ENCODE results near the gene SYT12. TPM values are rescaled to one million over a fixed set of nuclear protein-coding genes. Genes with fewer than 3 reads are reported as not detected.

The SYT12 gene
- total RNA-seq, 1 experiment from 2014 or later: 4.3 TPM

- Histone ChIP-seq H3K79me2 (ENCODE audit: insufficient read depth, low read length) (no peaks in the 10 kb centered on the region), H3K4me3 (replicated peaks in 1 of 2; ENCODE audit: low read depth in 1 of 2, low read length in 2 of 2) (no peak overlapping the region), H3K27me3 (ENCODE audit: insufficient read depth, low read length) (no peaks in the 10 kb centered on the region), H3K4me2 (ENCODE audit: low read length) (no peak overlapping the region), H3K9me3 (ENCODE audit: control insufficient read depth in 1 of 2, insufficient read depth in 1 of 2, low read depth in 1 of 2, low read length in 2 of 2) (no peaks in the 10 kb centered on the region), H2AFZ (ENCODE audit: low read depth, low read length, poor library complexity, severe bottlenecking) (no peak overlapping the region), H3K9ac (ENCODE audit: low read length) (no peak overlapping the region), H3K4me1 (ENCODE audit: control insufficient read depth in 1 of 2, insufficient read depth in 2 of 2, low read length in 2 of 2) (peaks cover 0 to 16% of the 10 kb centered on the region in 2 experiments; a peak in 3 of 4 replicates), H3K27ac (ENCODE audit: low read depth, low read length) (no peak overlapping the region), H4K20me1 (ENCODE audit: insufficient read depth) (no peaks in the 10 kb centered on the region), H3K9me2 (ENCODE audit: insufficient read depth) (no peaks in the 10 kb centered on the region), H3K36me3 (ENCODE audit: control insufficient read depth in 1 of 2, insufficient read depth in 2 of 2, low read length in 2 of 2) (peaks cover 0 to 4% of the 10 kb centered on the region in 2 experiments; a peak in 2 of 4 replicates)
- intact Hi-C loops (cut with micrococcal nuclease): no loop called here
- TF ChIP-seq CEBPB (IDR thresholded peaks at IDR 0.05; ENCODE audit: low read depth) (no peak), ATF3 (IDR thresholded peaks at IDR 0.05) (no peak), TCF7L2 (IDR thresholded peaks at IDR 0.05; ENCODE audit: borderline replicate concordance, extremely low read depth, insufficient read depth, insufficient read length) (no peak), JUND (IDR thresholded peaks at IDR 0.05) (no peak), SIN3A (IDR thresholded peaks at IDR 0.05; ENCODE audit: low read depth) (no peak), EGR1 (IDR thresholded peaks at IDR 0.05; ENCODE audit: low read depth) (no peak), CBX3 (IDR thresholded peaks at IDR 0.05; ENCODE audit: low read depth) (no peak), EZH2phosphoT487 (IDR thresholded peaks at IDR 0.05; ENCODE audit: borderline replicate concordance) (no peak), SP1 (IDR thresholded peaks at IDR 0.05; ENCODE audit: low read depth) (no peak), RAD21 (IDR thresholded peaks at IDR 0.05; ENCODE audit: low read depth) (no peak), MAX (IDR thresholded peaks at IDR 0.05) (no peak), ZBTB33 (IDR thresholded peaks at IDR 0.05; ENCODE audit: extremely low read depth, insufficient replicate concordance, low read length) (no peak), ZNF274 (IDR thresholded peaks at IDR 0.05; ENCODE audit: low read depth, low read length) (no peak), POLR2A (IDR thresholded peaks at IDR 0.05; ENCODE audit: borderline replicate concordance, extremely low read depth, insufficient read depth, insufficient read length) (no peak), EZH2 (IDR thresholded peaks at IDR 0.05) (no peak), SRF (IDR thresholded peaks at IDR 0.05; ENCODE audit: low read depth) (no peak), YY1 (IDR thresholded peaks at IDR 0.05; ENCODE audit: extremely low read depth, insufficient replicate concordance, low read depth, low read length) (no peak)
- RAD21 ChIA-PET (ENCODE audit: low non-redundant PET in 1 of 2, low total read pairs in 2 of 2, uncharacterized antibody in 2 of 2, unreplicated experiment in 2 of 2): interaction anchor here in 1 of 2 experiments (1.9 kb wide), 1 partner anchor 19 kb away, joined by 4 read pairs; no protein-coding TSS in a partner anchor
- POLR2A ChIA-PET: no interaction called here
- no TSS peak for BruUV-seq (replicated peaks)
- DNase-seq (ENCODE audit: low read depth, low spot score): no peak
- CTCF ChIA-PET: interaction anchor here (1.6 to 2.1 kb wide), 2 partner anchors 9 to 18 kb away, joined by 6 to 9 read pairs; no protein-coding TSS in a partner anchor
- no peak for ATAC-seq
Measured at GRCh38 chr11:67072295-67072694, 49.4 kb downstream of the SYT12 start.
